ENCODE data around the gene SLC24A3. TPM values are rescaled to one million over a fixed set of nuclear protein-coding genes. Genes with fewer than 3 reads are reported as not detected.
A peak's percentile ranks its signal among the peaks of the same experiment; 100 is the strongest.
"Not testable (repeated sequence)": the region's sequence is repeated elsewhere in the genome, so short reads cannot be mapped to it uniquely, and the experiment has no call there.

The SLC24A3 gene
- total RNA-seq, 1 donor from 2014 or later, result 0.79 TPM

GRCh38 chr20:19633985-19634384 lies 421.5 kb downstream of the SLC24A3 start:
- FAIRE-seq, result no peak
- no peak overlapping the region for H3K4me2 ChIP-seq (ENCODE audit: low read length)
- H3K9ac ChIP-seq (ENCODE audit: low read length), result no peak overlapping the region

GRCh38 chr20:19639471-19640045 lies 427.1 kb downstream of the SLC24A3 start:
- H3K4me2 ChIP-seq (ENCODE audit: low read length); H3K27me3 ChIP-seq (ENCODE audit: insufficient read depth, low read length); DNase-seq (ENCODE audit: low read depth); H3K9ac ChIP-seq (ENCODE audit: low read length); H3K9me3 Mint-ChIP-seq (ENCODE audit: unreplicated experiment); H3K27ac ChIP-seq (ENCODE audit: low read depth, low read length); H2AFZ ChIP-seq (ENCODE audit: low read depth, low read length); H3K79me2 ChIP-seq (ENCODE audit: insufficient read depth, low read length); H3K36me3 ChIP-seq (ENCODE audit: insufficient read depth, low read length); FAIRE-seq; H3K27ac Mint-ChIP-seq (ENCODE audit: unreplicated experiment); H3K36me3 Mint-ChIP-seq (ENCODE audit: low read depth, unreplicated experiment); H3K4me3 ChIP-seq (ENCODE audit: insufficient read depth, low read depth, low read length); H3K4me1 Mint-ChIP-seq (ENCODE audit: low read depth, unreplicated experiment); H3K4me3 Mint-ChIP-seq (ENCODE audit: unreplicated experiment); H3K9me3 ChIP-seq (ENCODE audit: insufficient read depth, low read depth, low read length); H3K4me1 ChIP-seq (ENCODE audit: insufficient read depth, low read length); H4K20me1 ChIP-seq (ENCODE audit: insufficient read depth, low read length): not testable (repeated sequence)
- H3K27me3 Mint-ChIP-seq (ENCODE audit: low read depth, unreplicated experiment), result peaks cover 22% of the 10 kb centered on the region

More at GRCh38 chr20:19633985-19634384, 421.5 kb downstream of the SLC24A3 start:
- H3K4me3 ChIP-seq (ENCODE audit: insufficient read depth, low read depth, low read length), result no peak overlapping the region
- Mint-ChIP-seq H3K9me3 (ENCODE audit: unreplicated experiment) (peaks cover 2% of the 10 kb centered on the region), H3K4me3 (ENCODE audit: unreplicated experiment) (no peak overlapping the region), H3K36me3 (ENCODE audit: low read depth, unreplicated experiment) (no peaks in the 10 kb centered on the region), H3K27me3 (ENCODE audit: low read depth, unreplicated experiment) (peaks cover 9% of the 10 kb centered on the region), H3K4me1 (ENCODE audit: low read depth, unreplicated experiment) (peaks cover 5% of the 10 kb centered on the region), H3K27ac (ENCODE audit: unreplicated experiment) (no peak overlapping the region)
- DNase-seq (ENCODE audit: low read depth), result peak; percentile 18
- no peaks in the 10 kb centered on the region for H3K4me1 ChIP-seq (ENCODE audit: insufficient read depth, low read length)
- no peak for TF ChIP-seq CTCF (IDR thresholded peaks at IDR 0.05; ENCODE audit: insufficient read depth, low read depth, low read length)
- no peak for TF ChIP-seq EZH2 (IDR thresholded peaks at IDR 0.05; ENCODE audit: insufficient read depth, low read length)
- no peaks in the 10 kb centered on the region for H3K79me2 ChIP-seq (ENCODE audit: insufficient read depth, low read length)
- no peaks in the 10 kb centered on the region for H3K9me3 ChIP-seq (ENCODE audit: insufficient read depth, low read depth, low read length)
- no peaks in the 10 kb centered on the region for H3K36me3 ChIP-seq (ENCODE audit: insufficient read depth, low read length)
- no peaks in the 10 kb centered on the region for H3K27me3 ChIP-seq (ENCODE audit: insufficient read depth, low read length)
- no peak overlapping the region for H3K27ac ChIP-seq (ENCODE audit: low read depth, low read length)
- no peaks in the 10 kb centered on the region for H4K20me1 ChIP-seq (ENCODE audit: insufficient read depth, low read length)
- no peak overlapping the region for H2AFZ ChIP-seq (ENCODE audit: low read depth, low read length)

GRCh38 chr20:19642860-19643259 lies 430.4 kb downstream of the SLC24A3 start:
- FAIRE-seq (no peak), DNase-seq (ENCODE audit: low read depth) (no peak)
- Mint-ChIP-seq H3K27me3 (ENCODE audit: low read depth, unreplicated experiment) (peaks cover 17% of the 10 kb centered on the region), H3K4me3 (ENCODE audit: unreplicated experiment) (no peak overlapping the region), H3K9me3 (ENCODE audit: unreplicated experiment) (no peaks in the 10 kb centered on the region), H3K36me3 (ENCODE audit: low read depth, unreplicated experiment) (no peaks in the 10 kb centered on the region), H3K4me1 (ENCODE audit: low read depth, unreplicated experiment) (no peaks in the 10 kb centered on the region), H3K27ac (ENCODE audit: unreplicated experiment) (no peak overlapping the region)
- H3K4me2 ChIP-seq (ENCODE audit: low read length), result no peak overlapping the region
- H3K27ac ChIP-seq (ENCODE audit: low read depth, low read length), result no peak overlapping the region
- H2AFZ ChIP-seq (ENCODE audit: low read depth, low read length), result no peak overlapping the region
- H3K4me3 ChIP-seq (ENCODE audit: insufficient read depth, low read depth, low read length), result no peak overlapping the region
- H3K4me1 ChIP-seq (ENCODE audit: insufficient read depth, low read length), result no peaks in the 10 kb centered on the region
- TF ChIP-seq EZH2 (IDR thresholded peaks at IDR 0.05; ENCODE audit: insufficient read depth, low read length), result no peak
- H3K27me3 ChIP-seq (ENCODE audit: insufficient read depth, low read length), result no peaks in the 10 kb centered on the region
- no peaks in the 10 kb centered on the region for H3K36me3 ChIP-seq (ENCODE audit: insufficient read depth, low read length)
- no peak overlapping the region for H3K9ac ChIP-seq (ENCODE audit: low read length)
- H3K9me3 ChIP-seq (ENCODE audit: insufficient read depth, low read depth, low read length), result no peaks in the 10 kb centered on the region
- H4K20me1 ChIP-seq (ENCODE audit: insufficient read depth, low read length), result no peaks in the 10 kb centered on the region
- no peaks in the 10 kb centered on the region for H3K79me2 ChIP-seq (ENCODE audit: insufficient read depth, low read length)

Data from astrocyte (in vitro differentiated cells and primary cell).